Sigmoid colon (tissue), 4 donors: ENCODE measurements around the gene EHBP1.

Source experiments
- CTCF ChIP-seq, 4 experiments: fragments of 450-650 bp in 3 of 4; fragments of 200-600 bp in 1 of 4; IDR thresholded peaks; one replicate each; pipeline ENCODE4 v1.5.1; 2016 to 2019; ENCODE audit warnings: antibody characterized with exemption in 4 of 4, mild to moderate bottlenecking in 3 of 4, moderate library complexity in 2 of 4
- EP300 ChIP-seq, 4 donors: sonication (generic); formaldehyde crosslinking; IDR thresholded peaks; one replicate each; pipeline ENCODE4 v1.6.1; 2017; ENCODE audit warnings: antibody characterized with exemption in 4 of 4
- POLR2A ChIP-seq, 2 donors: fragments of 450-650 bp; IDR thresholded peaks; one replicate each; pipeline ENCODE4 v1.6.1; 2016; ENCODE audit warnings: antibody characterized with exemption in 2 of 2, mild to moderate bottlenecking in 2 of 2, moderate library complexity in 2 of 2
- POLR2AphosphoS5 ChIP-seq, 4 donors: sonication (generic); formaldehyde crosslinking; IDR thresholded peaks; one replicate each; pipeline ENCODE4 v1.6.1; 2017; ENCODE audit warnings: antibody characterized with exemption in 4 of 4

GRCh38 chr2:63049970-63050333 lies 344.4 kb downstream of the EHBP1 start:
- TF ChIP-seq CTCF (IDR thresholded peaks at IDR 0.05) (no peak), POLR2A (IDR thresholded peaks at IDR 0.05) (no peak), EP300 (IDR thresholded peaks at IDR 0.05) (no peak), POLR2AphosphoS5 (IDR thresholded peaks at IDR 0.05) (no peak)
